Ovary (tissue), 3 donors: ENCODE measurements around the gene ABCA2.
A peak's percentile ranks its signal among the peaks of the same experiment; 100 is the strongest.

ENCODE experiments used
- EP300 ChIP-seq: sonication (generic); formaldehyde crosslinking; IDR thresholded peaks from one replicate; pipeline ENCODE4 v1.6.1; 2017; ENCODE audit warnings: antibody characterized with exemption
- POLR2A ChIP-seq: fragments of 450-650 bp; IDR thresholded peaks from one replicate; pipeline ENCODE4 v1.6.1; 2017; ENCODE audit warnings: antibody characterized with exemption, mild to moderate bottlenecking, moderate library complexity
- TF ChIP-seq, protein P1 (sequence below), 3 donors: fragments of 450-650 bp in 2 of 3; fragments of 200-600 bp in 1 of 3; IDR thresholded peaks; one replicate each; pipeline versions ENCODE4 v1.5.1 to v1.8.0; 2016 to 2022; ENCODE audit warnings: antibody characterized with exemption in 3 of 3, mild to moderate bottlenecking in 1 of 3
- donor health status: DM: no; HTN: no; CAD: no.

DNA sequence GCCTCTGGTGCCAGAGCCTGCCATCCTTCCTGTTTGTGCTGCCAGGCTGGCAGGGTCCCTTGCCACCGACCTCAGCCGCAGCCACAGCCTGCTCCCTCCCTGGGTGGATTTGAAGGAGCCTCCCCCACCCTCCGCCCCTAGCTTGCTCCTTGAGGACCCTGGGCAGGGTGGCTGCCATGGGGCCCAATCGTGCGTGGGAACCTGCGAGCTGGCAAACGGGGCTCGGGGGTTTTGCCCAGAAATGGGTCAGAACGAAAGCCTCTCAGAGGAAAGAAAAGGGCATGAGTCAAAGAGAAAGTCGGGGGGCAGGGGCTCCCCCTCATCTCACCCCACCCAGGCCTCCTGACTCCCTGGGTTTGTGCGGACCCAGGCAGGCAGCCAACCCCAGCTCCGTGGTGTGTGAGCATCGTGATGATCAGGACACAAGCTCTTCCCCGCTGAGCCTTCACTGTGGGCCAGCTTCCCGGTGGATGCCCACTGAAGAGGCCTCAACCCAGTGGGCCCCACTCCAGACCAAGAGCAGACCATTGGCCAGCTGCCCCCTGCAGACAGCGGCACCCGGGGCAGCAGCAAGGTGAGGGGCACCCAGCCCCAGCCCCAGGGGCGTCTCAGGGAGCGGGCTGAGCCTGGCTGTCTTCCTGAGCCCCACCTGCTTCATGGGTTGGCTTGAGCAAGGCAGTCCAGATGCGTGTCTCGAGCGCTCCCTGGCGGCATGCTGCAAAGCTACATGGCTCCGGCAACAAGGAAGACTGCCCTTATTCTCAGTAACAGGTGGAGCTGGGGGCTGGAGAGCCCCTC is 6.9 kb upstream of the ABCA2 start:
- TF ChIP-seq POLR2A (peak; percentile 16), EP300 (no peak)
- TF ChIP-seq, protein P1, sequence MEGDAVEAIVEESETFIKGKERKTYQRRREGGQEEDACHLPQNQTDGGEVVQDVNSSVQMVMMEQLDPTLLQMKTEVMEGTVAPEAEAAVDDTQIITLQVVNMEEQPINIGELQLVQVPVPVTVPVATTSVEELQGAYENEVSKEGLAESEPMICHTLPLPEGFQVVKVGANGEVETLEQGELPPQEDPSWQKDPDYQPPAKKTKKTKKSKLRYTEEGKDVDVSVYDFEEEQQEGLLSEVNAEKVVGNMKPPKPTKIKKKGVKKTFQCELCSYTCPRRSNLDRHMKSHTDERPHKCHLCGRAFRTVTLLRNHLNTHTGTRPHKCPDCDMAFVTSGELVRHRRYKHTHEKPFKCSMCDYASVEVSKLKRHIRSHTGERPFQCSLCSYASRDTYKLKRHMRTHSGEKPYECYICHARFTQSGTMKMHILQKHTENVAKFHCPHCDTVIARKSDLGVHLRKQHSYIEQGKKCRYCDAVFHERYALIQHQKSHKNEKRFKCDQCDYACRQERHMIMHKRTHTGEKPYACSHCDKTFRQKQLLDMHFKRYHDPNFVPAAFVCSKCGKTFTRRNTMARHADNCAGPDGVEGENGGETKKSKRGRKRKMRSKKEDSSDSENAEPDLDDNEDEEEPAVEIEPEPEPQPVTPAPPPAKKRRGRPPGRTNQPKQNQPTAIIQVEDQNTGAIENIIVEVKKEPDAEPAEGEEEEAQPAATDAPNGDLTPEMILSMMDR (IDR thresholded peaks at IDR 0.05) = peak; percentile 90 to 91 (median 90)
